Neural progenitor cell (in vitro differentiated cells): ENCODE data around the gene ANKRD7. TPM values are rescaled to one million over a fixed set of nuclear protein-coding genes. Genes with fewer than 3 reads are reported as not detected.
A peak's percentile ranks its signal among the peaks of the same experiment; 100 is the strongest.

ENCODE experiments used
- DNase-seq: peaks from one replicate; pipeline ENCODE4 v3.0.0-alpha.2; 2016; ENCODE audit warnings: low spot score
- H2AFZ ChIP-seq: fragments of 200-600 bp; sonication (generic); replicated peaks from 2 replicates; pipeline ENCODE4 v1.6.1; 2016; ENCODE audit warnings: antibody characterized with exemption
- H3F3A ChIP-seq: fragments of 200-600 bp; sonication (generic); 2 replicates; pipeline ENCODE4 v1.6.1; 2016; ENCODE audit warnings: antibody characterized with exemption, low read depth
- H3K27ac ChIP-seq: fragments of 200-600 bp; sonication (generic); 2 replicates; pipeline ENCODE4 v1.5.1; 2016; ENCODE audit warnings: mild to moderate bottlenecking
- H3K27me3 ChIP-seq: fragments of 200-600 bp; sonication (generic); 2 replicates; pipeline ENCODE4 v1.6.1; 2016; ENCODE audit warnings: mild to moderate bottlenecking, moderate library complexity
- H3K36me3 ChIP-seq: fragments of 200-600 bp; sonication (generic); 2 replicates; pipeline ENCODE4 v1.5.1; 2016
- H3K4me1 ChIP-seq: fragments of 200-600 bp; sonication (generic); 2 replicates; pipeline ENCODE4 v1.6.1; 2016; ENCODE audit warnings: mixed run types
- H3K4me2 ChIP-seq: fragments of 200-600 bp; sonication (generic); 2 replicates; pipeline ENCODE4 v1.6.1; 2016
- H3K4me3 ChIP-seq: fragments of 200-600 bp; sonication (generic); 2 replicates; pipeline ENCODE4 v1.5.1; 2016
- H3K79me2 ChIP-seq: fragments of 200-600 bp; sonication (generic); 2 replicates; pipeline ENCODE4 v1.6.1; 2016; ENCODE audit warnings: low read depth
- H3K9ac ChIP-seq: fragments of 200-600 bp; sonication (generic); 2 replicates; pipeline ENCODE4 v1.6.1; 2016
- H3K9me3 ChIP-seq: fragments of 200-600 bp; sonication (generic); 2 replicates; pipeline ENCODE4 v1.5.1; 2016; ENCODE audit warnings: low read depth
- H4K20me1 ChIP-seq: fragments of 200-600 bp; sonication (generic); 2 replicates; pipeline ENCODE4 v1.6.1; 2016; ENCODE audit warnings: low read depth
- H3K27ac Mint-ChIP-seq: 3 replicates; pipeline ENCODE4 v1.8.0; 2021; ENCODE audit warnings: mixed read lengths
- H3K27me3 Mint-ChIP-seq: 2 replicates; pipeline ENCODE4 v1.8.0; 2022; ENCODE audit warnings: low read depth, mild to moderate bottlenecking, inconsistent platforms, moderate library complexity, mixed read lengths; ENCODE audit not compliant: insufficient read depth
- H3K36me3 Mint-ChIP-seq: 3 replicates; pipeline ENCODE4 v1.8.0; 2021; ENCODE audit warnings: mixed read lengths
- H3K4me1 Mint-ChIP-seq: 3 replicates; pipeline ENCODE4 v1.8.0; 2021; ENCODE audit warnings: mixed read lengths
- H3K4me3 Mint-ChIP-seq: 3 replicates; pipeline ENCODE4 v1.8.0; 2021; ENCODE audit warnings: mild to moderate bottlenecking, moderate library complexity, mixed read lengths
- H3K9me3 Mint-ChIP-seq: 3 replicates; pipeline ENCODE4 v1.8.0; 2020; ENCODE audit warnings: mixed read lengths
- CTCF ChIP-seq: fragments of 200-600 bp; sonication (generic); IDR thresholded peaks from 2 replicates; pipeline ENCODE4 v1.5.1; 2017; ENCODE audit warnings: antibody characterized with exemption, mild to moderate bottlenecking
- EZH2 ChIP-seq: fragments of 200-600 bp; sonication (generic); IDR thresholded peaks from 2 replicates; pipeline ENCODE4 v1.6.1; 2017; ENCODE audit warnings: antibody characterized with exemption, mild to moderate bottlenecking, moderate library complexity
- EZH2phosphoT487 ChIP-seq: fragments of 200-600 bp; sonication (generic); IDR thresholded peaks from 2 replicates; pipeline ENCODE4 v1.6.1; 2017; ENCODE audit warnings: antibody characterized with exemption
- total RNA-seq: library from RNA; depleted of rRNA; stranded (reverse); fragments of >200 nt; gene quantifications from 2 replicates; pipeline ENCODE4 v1.2.3, GENCODE V29; 2015; ENCODE audit warnings: low replicate concordance

The ANKRD7 gene
- total RNA-seq, 1 donor from 2014 or later: not detected

- Histone ChIP-seq H3K9me3 (no peaks in the 10 kb centered on the region), H3K36me3 (no peaks in the 10 kb centered on the region), H3K79me2 (no peaks in the 10 kb centered on the region), H3K9ac (no peak overlapping the region), H3K27me3 (no peaks in the 10 kb centered on the region), H3F3A (peaks cover 3% of the 10 kb centered on the region), H4K20me1 (no peaks in the 10 kb centered on the region), H3K4me1 (peaks cover 5% of the 10 kb centered on the region), H3K27ac (no peak overlapping the region), H2AFZ (no peak overlapping the region), H3K4me2 (no peak overlapping the region), H3K4me3 (no peak overlapping the region)
- peaks cover 3% of the 10 kb centered on the region for H3K27me3 Mint-ChIP-seq
- no peaks in the 10 kb centered on the region for H3K36me3 Mint-ChIP-seq
- H3K27ac Mint-ChIP-seq: no peak overlapping the region
- no peak overlapping the region for H3K4me3 Mint-ChIP-seq
- TF ChIP-seq EZH2: no peak
- TF ChIP-seq CTCF: peak; percentile 43
- TF ChIP-seq EZH2phosphoT487: no peak
- peaks cover 1% of the 10 kb centered on the region for H3K4me1 Mint-ChIP-seq
- H3K9me3 Mint-ChIP-seq: no peaks in the 10 kb centered on the region
- no peak for DNase-seq
Observed at GRCh38 chr7:118250860-118251494, 26.5 kb downstream of the ANKRD7 start.

DNA sequence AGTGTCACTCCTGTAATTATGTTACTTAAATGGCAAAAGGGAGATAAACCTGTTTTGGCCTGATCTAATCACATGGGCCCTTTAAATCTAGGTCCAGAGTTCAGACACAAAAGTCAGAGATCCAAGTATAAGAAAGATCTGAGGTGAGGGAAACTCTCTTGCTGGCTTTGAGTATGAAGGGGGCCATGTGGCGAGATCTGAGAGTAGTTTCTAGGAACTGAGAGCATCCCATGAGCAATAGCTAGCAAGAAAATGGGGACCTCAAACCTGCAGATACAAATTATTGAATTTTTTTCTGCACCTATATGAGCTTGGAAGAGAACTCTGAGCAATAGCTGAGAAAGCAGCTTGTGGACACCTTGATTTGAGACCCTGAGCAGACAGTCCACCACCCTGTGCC is 27.6 kb downstream of the ANKRD7 start:
- Mint-ChIP-seq H3K36me3 (no peaks in the 10 kb centered on the region), H3K27me3 (peaks cover 3% of the 10 kb centered on the region), H3K9me3 (no peaks in the 10 kb centered on the region), H3K4me1 (no peaks in the 10 kb centered on the region), H3K27ac (no peak overlapping the region), H3K4me3 (no peak overlapping the region)
- no peaks in the 10 kb centered on the region for H3K27me3 ChIP-seq
- H3K4me3 ChIP-seq: no peak overlapping the region
- no peak for TF ChIP-seq EZH2
- TF ChIP-seq EZH2phosphoT487: no peak
- no peak for TF ChIP-seq CTCF
- H3K9me3 ChIP-seq: no peaks in the 10 kb centered on the region
- H3K27ac ChIP-seq: no peak overlapping the region
- DNase-seq: no peak
- H3K4me1 ChIP-seq: peaks cover 5% of the 10 kb centered on the region
- H4K20me1 ChIP-seq: no peaks in the 10 kb centered on the region
- H3K79me2 ChIP-seq: no peaks in the 10 kb centered on the region
- H3K4me2 ChIP-seq: no peak overlapping the region
- no peaks in the 10 kb centered on the region for H3K36me3 ChIP-seq
- no peak overlapping the region for H3K9ac ChIP-seq
- peaks cover 3% of the 10 kb centered on the region for H3F3A ChIP-seq
- H2AFZ ChIP-seq: no peak overlapping the region

DNA sequence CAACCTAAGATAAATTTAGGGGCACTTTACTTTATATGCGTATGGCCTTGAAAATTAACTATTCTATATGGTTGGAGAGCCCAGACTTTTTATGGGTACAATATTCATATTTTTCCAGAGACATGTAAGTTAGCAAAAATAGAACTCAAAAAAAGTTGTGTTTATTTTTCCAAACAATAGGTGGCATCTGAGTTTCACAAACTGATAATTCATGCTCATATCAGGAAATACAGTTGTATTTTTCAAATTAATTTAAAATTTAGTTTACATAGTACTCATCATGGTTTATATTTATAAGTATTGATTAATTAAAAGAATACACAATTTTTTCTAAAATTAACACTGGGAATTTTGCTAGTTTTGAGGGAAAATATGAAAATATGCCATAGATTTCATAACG is 34.6 kb downstream of the ANKRD7 start:
- Histone ChIP-seq H3K9me3 (no peaks in the 10 kb centered on the region), H3K4me3 (no peak overlapping the region), H2AFZ (no peak overlapping the region), H3K27me3 (no peaks in the 10 kb centered on the region), H3K9ac (no peak overlapping the region), H3K36me3 (no peaks in the 10 kb centered on the region), H3K4me2 (no peak overlapping the region), H3K79me2 (no peaks in the 10 kb centered on the region), H3F3A (no peaks in the 10 kb centered on the region), H3K27ac (no peak overlapping the region), H3K4me1 (peaks cover 3% of the 10 kb centered on the region), H4K20me1 (no peaks in the 10 kb centered on the region)
- TF ChIP-seq EZH2phosphoT487 (no peak), EZH2 (no peak), CTCF (no peak)
- H3K27me3 Mint-ChIP-seq: no peaks in the 10 kb centered on the region
- H3K27ac Mint-ChIP-seq: no peak overlapping the region
- no peaks in the 10 kb centered on the region for H3K9me3 Mint-ChIP-seq
- no peak for DNase-seq
- H3K4me3 Mint-ChIP-seq: no peak overlapping the region
- no peaks in the 10 kb centered on the region for H3K36me3 Mint-ChIP-seq
- H3K4me1 Mint-ChIP-seq: no peaks in the 10 kb centered on the region
